ENCODE measurements around the gene SEPTIN10.

Gene SEPTIN10

GRCh38 chr2:109532728-109533076, 81.1 kb downstream of the SEPTIN10 start:
- H3K9me3 ChIP-seq: no peaks in the 10 kb centered on the region
- H3K27me3 ChIP-seq: no peaks in the 10 kb centered on the region
- TF ChIP-seq CTCF (IDR thresholded peaks at IDR 0.05): no peak
- no peak overlapping the region for H3K4me3 ChIP-seq (ENCODE audit: low read depth in 1 of 2, low read length in 1 of 2)
- no peaks in the 10 kb centered on the region for H3K36me3 ChIP-seq
- no peaks in the 10 kb centered on the region for H3K4me1 ChIP-seq (ENCODE audit: control insufficient read depth in 1 of 2, insufficient read depth in 1 of 2, low read depth in 1 of 2, low read length in 1 of 2)
- H3K27ac ChIP-seq: no peak overlapping the region

GRCh38 chr2:109531896-109532727, 81.7 kb downstream of the SEPTIN10 start:
- Histone ChIP-seq H3K4me3 (ENCODE audit: low read depth in 1 of 2, low read length in 1 of 2) (no peak overlapping the region), H3K27me3 (no peaks in the 10 kb centered on the region), H3K36me3 (no peaks in the 10 kb centered on the region), H3K9me3 (no peaks in the 10 kb centered on the region), H3K4me1 (ENCODE audit: control insufficient read depth in 1 of 2, insufficient read depth in 1 of 2, low read depth in 1 of 2, low read length in 1 of 2) (no peaks in the 10 kb centered on the region), H3K27ac (no peak overlapping the region)
- no peak for TF ChIP-seq CTCF (IDR thresholded peaks at IDR 0.05)

GRCh38 chr2:109531221-109531620, 82.5 kb downstream of the SEPTIN10 start:
- TF ChIP-seq CTCF (IDR thresholded peaks at IDR 0.05): no peak
- H3K9me3 ChIP-seq: no peaks in the 10 kb centered on the region
- no peak overlapping the region for H3K27ac ChIP-seq
- no peaks in the 10 kb centered on the region for H3K4me1 ChIP-seq (ENCODE audit: control insufficient read depth in 1 of 2, insufficient read depth in 1 of 2, low read depth in 1 of 2, low read length in 1 of 2)
- no peaks in the 10 kb centered on the region for H3K27me3 ChIP-seq
- no peak overlapping the region for H3K4me3 ChIP-seq (ENCODE audit: low read depth in 1 of 2, low read length in 1 of 2)
- H3K36me3 ChIP-seq: no peaks in the 10 kb centered on the region

- Histone ChIP-seq H3K27ac (no peak overlapping the region), H3K27me3 (no peaks in the 10 kb centered on the region), H3K9me3 (no peaks in the 10 kb centered on the region), H3K36me3 (no peaks in the 10 kb centered on the region), H3K4me1 (ENCODE audit: control insufficient read depth in 1 of 2, insufficient read depth in 1 of 2, low read depth in 1 of 2, low read length in 1 of 2) (no peaks in the 10 kb centered on the region), H3K4me3 (ENCODE audit: low read depth in 1 of 2, low read length in 1 of 2) (no peak overlapping the region)
- TF ChIP-seq CTCF (IDR thresholded peaks at IDR 0.05): no peak
Observed at GRCh38 chr2:109530712-109531111, 83.1 kb downstream of the SEPTIN10 start.

GRCh38 chr2:109529532-109530449, 84.0 kb downstream of the SEPTIN10 start:
- no peaks in the 10 kb centered on the region for H3K9me3 ChIP-seq
- no peaks in the 10 kb centered on the region for H3K27me3 ChIP-seq
- no peaks in the 10 kb centered on the region for H3K4me1 ChIP-seq (ENCODE audit: control insufficient read depth in 1 of 2, insufficient read depth in 1 of 2, low read depth in 1 of 2, low read length in 1 of 2)
- H3K27ac ChIP-seq: no peak overlapping the region
- H3K4me3 ChIP-seq (ENCODE audit: low read depth in 1 of 2, low read length in 1 of 2): no peak overlapping the region
- no peak for TF ChIP-seq CTCF (IDR thresholded peaks at IDR 0.05)
- no peaks in the 10 kb centered on the region for H3K36me3 ChIP-seq

Measured in neutrophil (primary cell).